Stimulated activated CD8-positive, alpha-beta memory T cell treated with anti-CD3 and anti-CD28 coated beads, Interleukin-7, amount 100 ng/mL, for 1 hour (primary cell): ENCODE results near the gene DBH.
"Not testable (repeated sequence)": the region's sequence is repeated elsewhere in the genome, so short reads cannot be mapped to it uniquely, and the experiment has no call there.

Experiments
- DNase-seq, 2 donors: peaks; one replicate each; pipeline ENCODE4 v3.0.0-alpha.2; 2020; ENCODE audit warnings: low read depth in 2 of 2

The DBH gene

GRCh38 chr9:133622555-133622954 lies 13.6 kb upstream of the DBH start:
- DNase-seq, result no peak

- not testable (repeated sequence) for DNase-seq
These were observed 10.2 kb upstream of the DBH start for GRCh38 chr9:133626008-133626407.

- no peak for DNase-seq
These were observed 8.8 kb upstream of the DBH start for GRCh38 chr9:133627341-133627740.

GRCh38 chr9:133628766-133629165 lies 7.4 kb upstream of the DBH start:
- DNase-seq, result no peak

- DNase-seq, result no peak
These were observed 6.7 kb upstream of the DBH start for GRCh38 chr9:133629221-133630110.

GRCh38 chr9:133631111-133631510 lies 5.1 kb upstream of the DBH start:
- no peak for DNase-seq

GRCh38 chr9:133632806-133633680 lies 3.1 kb upstream of the DBH start:
- no peak for DNase-seq

GRCh38 chr9:133633681-133634080 lies 2.5 kb upstream of the DBH start:
- no peak for DNase-seq

- no peak for DNase-seq
These were observed 2.0 kb upstream of the DBH start for GRCh38 chr9:133634081-133634691.

- no peak for DNase-seq
These were observed 1.1 kb upstream of the DBH start for GRCh38 chr9:133635098-133635497.

- DNase-seq, result no peak
These were observed 739 bp downstream of the DBH start for GRCh38 chr9:133636902-133637301.

GRCh38 chr9:133637451-133638055 lies 1.4 kb downstream of the DBH start:
- DNase-seq, result no peak

GRCh38 chr9:133638076-133638475 lies 1.9 kb downstream of the DBH start:
- no peak for DNase-seq

- DNase-seq, result no peak
These were observed 2.5 kb downstream of the DBH start for GRCh38 chr9:133638711-133639110.

GRCh38 chr9:133639613-133640012 lies 3.5 kb downstream of the DBH start:
- no peak for DNase-seq

GRCh38 chr9:133640160-133640559 lies 4.0 kb downstream of the DBH start:
- DNase-seq, result no peak

- DNase-seq, result no peak
These were observed 4.6 kb downstream of the DBH start for GRCh38 chr9:133640580-133641395.

GRCh38 chr9:133641396-133641655 lies 5.2 kb downstream of the DBH start:
- no peak for DNase-seq

- no peak for DNase-seq
These were observed 5.9 kb downstream of the DBH start for GRCh38 chr9:133641861-133642595.

GRCh38 chr9:133642708-133643361 lies 6.7 kb downstream of the DBH start:
- DNase-seq, result no peak
